ENCODE data around the gene SMC1A.
"Not testable (repeated sequence)": the region's sequence is repeated elsewhere in the genome, so short reads cannot be mapped to it uniquely, and the experiment has no call there.

Gene SMC1A

DNA sequence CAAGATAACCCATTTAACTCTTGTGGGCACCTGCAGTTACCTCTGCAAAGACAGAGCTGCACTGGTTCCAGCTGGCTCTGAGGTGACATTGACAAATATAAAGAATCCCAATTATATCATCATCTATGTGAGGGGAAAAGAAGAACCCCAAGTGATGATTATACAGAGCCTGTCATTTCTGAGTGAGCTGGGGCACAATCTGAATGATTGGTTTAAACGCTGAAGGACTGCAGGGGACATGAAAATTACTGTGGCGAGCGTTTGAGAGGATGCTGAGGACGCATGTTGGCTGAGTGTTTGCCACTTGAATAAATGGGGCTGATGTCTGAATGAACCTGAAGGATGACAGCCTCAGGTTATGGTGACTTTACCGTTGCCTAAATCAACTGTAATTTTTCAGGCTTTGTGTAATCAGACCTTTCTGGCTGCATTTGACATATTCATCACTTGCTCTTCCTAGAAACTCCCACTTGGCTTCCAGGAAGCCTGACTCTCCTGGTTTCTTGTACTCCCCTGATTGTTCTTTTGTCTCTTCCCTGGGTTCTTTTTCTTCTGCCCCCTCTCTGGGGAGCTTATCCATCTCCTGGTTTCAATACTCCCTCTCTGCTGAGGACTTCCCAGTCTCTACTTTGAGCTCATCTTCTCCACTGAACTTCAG lies 15.8 kb upstream of the SMC1A start:
- Mint-ChIP-seq H3K4me3 (no peak overlapping the region), H3K9me3 (no peaks in the 10 kb centered on the region), H3K36me3 (peaks cover 0 to 2% of the 10 kb centered on the region in 2 donors), H3K27ac (no peak overlapping the region), H3K4me1 (peaks cover 7 to 14% of the 10 kb centered on the region in 2 donors), H3K27me3 (peaks cover 14 to 33% of the 10 kb centered on the region in 2 donors)
- DNase-seq (no peak), ATAC-seq (replicated peaks) (no peak)

- ATAC-seq (replicated peaks) (no peak), DNase-seq (no peak)
- no peak overlapping the region for H3K27ac Mint-ChIP-seq
- peaks cover 14 to 39% of the 10 kb centered on the region in 2 donors for H3K27me3 Mint-ChIP-seq
- H3K4me3 Mint-ChIP-seq, result no peak overlapping the region
- no peaks in the 10 kb centered on the region for H3K9me3 Mint-ChIP-seq
- H3K4me1 Mint-ChIP-seq, result peaks cover 7 to 13% of the 10 kb centered on the region in 2 donors
- peaks cover 0 to 2% of the 10 kb centered on the region in 2 donors for H3K36me3 Mint-ChIP-seq
These were observed 14.8 kb upstream of the SMC1A start for GRCh38 chrX:53437206-53437605.

DNA sequence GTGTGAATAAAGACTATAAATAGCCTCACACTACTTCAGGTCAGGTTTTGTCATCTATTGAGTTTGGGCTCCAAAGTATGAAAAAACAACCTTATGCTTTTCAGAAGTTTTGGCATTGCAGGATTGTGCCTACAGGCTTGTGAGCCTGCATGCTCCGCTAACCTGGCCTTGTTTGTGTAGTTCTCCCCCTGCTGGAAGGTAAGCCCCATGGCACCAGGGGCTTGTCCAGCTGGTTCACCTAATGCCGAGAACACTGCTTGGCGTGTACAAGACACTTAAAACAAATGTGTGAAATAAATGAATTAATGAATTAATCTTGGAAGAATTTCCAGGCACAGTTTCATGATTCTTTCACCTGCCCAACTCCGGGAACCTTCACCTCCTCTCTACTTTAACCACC lies 13.5 kb upstream of the SMC1A start:
- peaks cover 14 to 36% of the 10 kb centered on the region in 2 donors for H3K27me3 Mint-ChIP-seq
- no peak overlapping the region for H3K27ac Mint-ChIP-seq
- no peak overlapping the region for H3K4me3 Mint-ChIP-seq
- DNase-seq, result peak; percentile 52
- no peaks in the 10 kb centered on the region for H3K9me3 Mint-ChIP-seq
- ATAC-seq (replicated peaks), result peak; percentile 67 to 84
- peaks cover 4 to 7% of the 10 kb centered on the region in 2 donors for H3K4me1 Mint-ChIP-seq
- peaks cover 5 to 6% of the 10 kb centered on the region in 2 donors for H3K36me3 Mint-ChIP-seq

DNA sequence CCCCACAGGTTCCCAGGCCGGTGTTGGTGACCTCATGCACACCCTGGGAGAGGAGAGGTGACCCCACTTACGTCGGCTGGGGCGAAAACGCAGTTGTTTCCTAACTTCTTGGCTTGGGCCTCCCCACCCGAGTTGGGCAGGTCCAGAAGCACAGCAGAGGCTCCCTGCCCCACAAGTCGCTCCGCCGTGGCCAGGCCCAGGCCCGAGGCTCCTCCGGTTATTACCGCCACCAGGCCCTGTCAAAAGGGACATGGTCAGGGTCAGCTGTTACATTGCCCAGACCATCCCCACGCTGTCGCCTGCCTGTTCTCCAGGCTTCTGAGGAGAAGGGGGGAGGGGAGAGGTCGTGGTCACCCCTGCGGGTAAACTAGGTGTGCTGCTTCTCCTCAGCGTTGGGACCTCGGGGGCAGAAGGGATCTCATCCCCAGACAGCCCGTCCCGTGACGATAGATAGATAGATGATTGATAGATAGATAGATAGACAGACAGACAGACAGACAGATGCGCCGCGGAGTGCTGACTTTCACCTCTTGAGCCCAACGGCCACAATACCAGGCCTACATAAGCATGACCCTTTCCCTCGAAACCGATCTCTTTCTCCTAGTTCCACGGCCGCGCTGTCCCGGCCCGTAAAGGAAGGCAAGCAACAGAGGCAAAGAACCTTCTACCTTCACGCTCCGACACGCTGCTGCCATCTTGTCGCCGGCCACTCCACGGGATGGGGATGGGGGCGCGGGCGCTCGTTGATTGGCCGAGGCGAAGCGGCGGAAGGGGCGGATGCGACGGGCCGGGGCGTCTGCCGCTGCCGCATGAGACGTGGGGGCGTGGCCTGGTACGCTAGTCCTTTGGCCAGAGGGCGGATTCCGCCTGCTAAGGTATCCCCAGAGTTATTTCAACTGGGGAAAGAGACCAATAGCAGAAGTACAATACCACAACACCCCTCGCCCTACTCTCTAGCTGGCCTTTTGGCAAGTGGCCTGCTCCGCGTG lies 11.5 kb upstream of the SMC1A start, which contains the start of gene HSD17B10:
Gene HSD17B10, minus strand, starts transcription at position 720 of the 989 bp plus-strand sequence. Its CDS starts 25 bp downstream, at position 695.
- Mint-ChIP-seq H3K9me3 (no peaks in the 10 kb centered on the region), H3K36me3 (peaks cover 14 to 18% of the 10 kb centered on the region in 2 donors), H3K27me3 (peaks cover 6 to 36% of the 10 kb centered on the region in 2 donors), H3K4me1 (peaks cover 2 to 7% of the 10 kb centered on the region in 2 donors), H3K4me3 (peak within 1 kb of the TSS; percentile 95 to 96), H3K27ac (peak within 1 kb of the TSS; percentile 97)
- ATAC-seq (replicated peaks) (peak; percentile 95 to 99), DNase-seq (peak; percentile 82)

- peaks cover 18 to 25% of the 10 kb centered on the region in 2 donors for H3K36me3 Mint-ChIP-seq
- no peak for ATAC-seq (replicated peaks)
These were observed 7.8 kb upstream of the SMC1A start for GRCh38 chrX:53430231-53430630.

DNA sequence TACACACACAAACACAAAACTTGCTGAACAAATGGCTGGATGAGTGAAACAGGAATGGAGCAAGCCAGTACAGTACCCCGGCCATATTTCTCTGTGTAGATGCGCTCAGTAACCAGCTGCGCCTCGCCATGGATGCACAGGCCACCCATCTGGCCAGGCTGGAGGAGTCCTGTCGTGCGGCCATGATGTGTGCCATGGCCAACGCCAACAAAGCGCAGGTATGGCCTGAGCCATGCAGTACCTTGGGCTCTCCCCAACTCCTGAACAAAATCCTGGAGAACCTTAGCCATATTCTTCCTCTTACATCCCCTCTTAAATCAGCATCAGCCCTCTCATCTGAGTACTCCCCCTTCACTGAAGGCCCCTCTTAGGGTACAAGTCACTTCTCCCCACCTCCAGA lies 7.3 kb upstream of the SMC1A start:
- peaks cover 0 to 24% of the 10 kb centered on the region in 2 donors for H3K27me3 Mint-ChIP-seq
- peaks cover 2 to 5% of the 10 kb centered on the region in 2 donors for H3K4me1 Mint-ChIP-seq
- H3K27ac Mint-ChIP-seq, result no peak overlapping the region
- DNase-seq (no peak), ATAC-seq (replicated peaks) (no peak)
- no peaks in the 10 kb centered on the region for H3K9me3 Mint-ChIP-seq
- H3K36me3 Mint-ChIP-seq, result peaks cover 18 to 25% of the 10 kb centered on the region in 2 donors
- H3K4me3 Mint-ChIP-seq, result no peak overlapping the region

More at GRCh38 chrX:53430231-53430630, 7.8 kb upstream of the SMC1A start:
- no peak overlapping the region for H3K27ac Mint-ChIP-seq
- no peak for DNase-seq
- H3K4me3 Mint-ChIP-seq, result no peak overlapping the region
- peaks cover 2 to 7% of the 10 kb centered on the region in 2 donors for H3K4me1 Mint-ChIP-seq
- peaks cover 0 to 24% of the 10 kb centered on the region in 2 donors for H3K27me3 Mint-ChIP-seq
- no peaks in the 10 kb centered on the region for H3K9me3 Mint-ChIP-seq

DNA sequence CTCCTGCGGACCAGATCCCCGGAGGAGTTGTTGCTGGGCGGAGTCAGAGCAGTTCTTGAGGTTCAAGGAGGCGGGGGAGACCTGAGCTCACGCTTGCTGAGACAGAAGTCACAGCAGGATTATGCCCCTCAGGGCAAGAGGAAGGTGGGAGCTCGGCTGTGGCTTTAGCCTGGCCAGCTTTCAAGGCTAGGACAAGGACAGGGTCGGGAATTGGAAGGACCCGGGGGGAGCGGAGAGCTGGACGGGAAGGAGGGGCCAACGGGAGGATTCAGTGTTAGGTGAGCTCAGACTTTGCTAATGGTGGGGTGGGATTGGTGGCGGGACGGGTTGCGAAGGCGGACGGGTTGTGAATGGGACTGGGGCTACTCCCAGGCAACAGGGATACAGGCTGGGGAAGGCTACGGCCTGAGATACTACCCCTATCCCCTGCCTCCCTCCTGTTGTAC lies 430 bp upstream of the SMC1A start, which contains the start of gene RIBC1:
Gene RIBC1, plus strand, starts transcription at position 13 of the 446 bp plus-strand sequence. CDS start 3,404 bp downstream, outside the sequence.
- Mint-ChIP-seq H3K27ac (peak within 1 kb of the TSS; percentile 99), H3K4me3 (peak within 1 kb of the TSS; percentile 90 to 96), H3K9me3 (no peaks in the 10 kb centered on the region), H3K36me3 (peaks cover 5 to 12% of the 10 kb centered on the region in 2 donors), H3K27me3 (no peaks in the 10 kb centered on the region), H3K4me1 (peaks cover 21 to 23% of the 10 kb centered on the region in 2 donors)
- ATAC-seq (replicated peaks) (no peak), DNase-seq (no peak)

DNA sequence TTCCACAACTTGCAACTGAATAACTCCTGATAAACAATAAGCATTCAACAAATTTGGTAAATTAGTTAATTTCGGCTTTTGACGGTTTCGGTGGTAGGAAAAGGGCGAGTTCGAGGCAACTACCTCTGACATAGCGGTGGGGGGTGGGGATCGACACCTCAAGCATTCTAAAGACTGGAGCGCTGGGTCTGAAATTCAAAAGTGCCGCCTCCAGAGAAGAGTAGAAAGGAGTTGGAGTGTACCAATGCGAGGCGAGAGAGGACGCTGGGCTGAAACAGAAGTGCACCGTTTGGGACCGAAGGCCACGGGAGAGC lies 725 bp downstream of the SMC1A start:
- H3K4me1 Mint-ChIP-seq, result peaks cover 23 to 25% of the 10 kb centered on the region in 2 donors
- H3K9me3 Mint-ChIP-seq, result no peaks in the 10 kb centered on the region
- DNase-seq (no peak), ATAC-seq (replicated peaks) (peak; percentile 39 to 40)
- H3K36me3 Mint-ChIP-seq, result peaks cover 0 to 12% of the 10 kb centered on the region in 2 donors
- H3K27ac Mint-ChIP-seq, result peak overlapping the region; percentile 99
- no peaks in the 10 kb centered on the region for H3K27me3 Mint-ChIP-seq
- peak overlapping the region; percentile 90 to 96 for H3K4me3 Mint-ChIP-seq

DNA sequence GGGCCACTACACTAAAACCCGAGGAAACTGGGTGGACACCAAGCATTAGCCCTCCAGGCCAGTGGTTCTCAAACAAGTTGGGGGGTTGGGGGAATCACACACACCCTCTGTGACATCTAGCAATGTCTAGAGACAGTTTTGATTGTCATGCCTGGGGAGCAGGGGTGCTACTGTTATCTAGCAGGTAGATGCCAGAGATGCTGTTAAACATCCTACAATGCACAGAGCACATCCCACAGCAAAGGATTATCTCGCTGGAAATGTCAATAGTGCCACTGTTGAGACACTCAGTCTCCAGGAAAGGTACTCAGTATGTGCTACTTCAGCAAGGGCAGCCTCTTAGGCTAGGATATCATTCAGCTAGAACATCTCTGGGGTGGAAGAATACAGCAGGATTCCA lies 1.3 kb downstream of the SMC1A start:
- H3K27me3 Mint-ChIP-seq, result no peaks in the 10 kb centered on the region
- ATAC-seq (replicated peaks) (no peak), DNase-seq (no peak)
- peaks cover 0 to 12% of the 10 kb centered on the region in 2 donors for H3K36me3 Mint-ChIP-seq
- no peaks in the 10 kb centered on the region for H3K9me3 Mint-ChIP-seq
- peaks cover 23 to 25% of the 10 kb centered on the region in 2 donors for H3K4me1 Mint-ChIP-seq
- peak overlapping the region; percentile 99 for H3K27ac Mint-ChIP-seq
- H3K4me3 Mint-ChIP-seq, result peak overlapping the region; percentile 90 to 96

DNA sequence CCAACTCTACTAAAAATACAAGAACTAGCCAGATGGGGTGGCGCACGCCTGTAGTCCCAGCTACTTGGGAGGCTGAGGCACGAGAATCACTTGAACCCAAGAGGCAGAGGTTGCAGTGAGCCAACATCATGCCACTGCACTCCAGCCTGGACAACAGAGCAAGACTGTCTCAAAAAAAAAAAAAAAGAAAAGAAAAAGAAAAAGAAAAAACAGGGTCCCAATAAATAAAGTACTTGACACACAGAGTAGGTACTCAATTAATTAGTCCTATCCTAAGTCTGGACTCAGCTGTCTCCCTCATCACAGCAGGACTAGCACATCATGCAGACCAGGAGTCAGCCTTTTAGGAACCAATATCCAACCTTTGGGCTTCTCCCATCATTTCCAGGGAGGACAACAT lies 2.1 kb downstream of the SMC1A start:
- Mint-ChIP-seq H3K4me3 (peak overlapping the region in 1 of 2 donors; percentile 58), H3K4me1 (peaks cover 23 to 25% of the 10 kb centered on the region in 2 donors)
- ATAC-seq (replicated peaks), result not testable (repeated sequence)

GRCh38 chrX:53412446-53412845 lies 10.0 kb downstream of the SMC1A start:
- DNase-seq (no peak), ATAC-seq (replicated peaks) (no peak)
- Mint-ChIP-seq H3K27ac (no peak overlapping the region), H3K4me1 (peaks cover 0 to 11% of the 10 kb centered on the region in 2 donors), H3K36me3 (peaks cover 18 to 63% of the 10 kb centered on the region in 2 donors), H3K27me3 (no peaks in the 10 kb centered on the region), H3K9me3 (no peaks in the 10 kb centered on the region), H3K4me3 (no peak overlapping the region)

More for the DNA sequence above, 2.1 kb downstream of the SMC1A start:
- DNase-seq, H3K27ac Mint-ChIP-seq, H3K9me3 Mint-ChIP-seq, H3K27me3 Mint-ChIP-seq: not testable (repeated sequence)
- peaks cover 0 to 12% of the 10 kb centered on the region in 2 donors for H3K36me3 Mint-ChIP-seq

DNA sequence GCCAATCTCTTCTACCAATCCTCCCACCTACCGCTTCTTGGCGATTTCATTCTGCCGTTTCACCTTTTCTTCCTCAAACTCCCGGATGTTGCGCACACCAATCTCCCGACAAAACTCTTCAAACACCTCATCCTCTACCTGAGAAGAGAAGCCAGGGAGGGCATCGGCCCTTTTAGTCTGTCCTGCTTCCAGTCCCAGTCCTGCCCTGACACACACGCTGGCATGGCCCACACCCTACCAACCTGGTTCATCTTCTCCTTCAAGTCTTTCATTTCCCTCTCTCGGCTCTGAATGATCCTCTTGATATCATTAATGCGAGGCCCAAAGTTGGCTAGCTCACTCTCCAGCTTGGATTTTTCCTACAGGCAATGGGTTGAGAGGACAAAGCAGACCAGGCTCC lies 18.9 kb downstream of the SMC1A start:
- Mint-ChIP-seq H3K9me3 (no peaks in the 10 kb centered on the region), H3K27me3 (no peaks in the 10 kb centered on the region), H3K4me1 (no peaks in the 10 kb centered on the region), H3K4me3 (no peak overlapping the region), H3K36me3 (peaks cover 23 to 61% of the 10 kb centered on the region in 2 donors), H3K27ac (no peak overlapping the region)
- no peak for DNase-seq
- no peak for ATAC-seq (replicated peaks)

DNA sequence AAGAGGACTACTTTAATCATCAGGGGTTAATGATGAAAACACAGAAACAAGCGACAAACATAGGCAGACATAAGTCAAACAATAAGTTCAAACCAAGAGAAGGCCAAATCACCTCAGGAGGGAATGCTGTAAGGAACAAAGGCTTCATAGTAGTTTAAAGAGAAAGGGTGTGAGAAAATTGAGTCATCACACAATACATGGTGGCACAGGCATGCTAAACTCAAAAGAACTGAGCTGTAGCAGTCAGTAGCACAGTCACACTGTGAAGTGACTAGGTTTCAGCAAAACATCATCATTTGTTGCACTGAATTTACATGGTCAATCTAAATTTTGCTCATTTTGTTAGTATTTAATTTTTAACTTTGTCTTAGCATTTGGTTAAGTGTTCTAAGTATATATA lies 24.2 kb downstream of the SMC1A start:
- Mint-ChIP-seq H3K4me1 (no peaks in the 10 kb centered on the region), H3K27me3 (no peaks in the 10 kb centered on the region), H3K4me3 (no peak overlapping the region), H3K27ac (no peak overlapping the region), H3K36me3 (peaks cover 32 to 59% of the 10 kb centered on the region in 2 donors), H3K9me3 (no peaks in the 10 kb centered on the region)
- ATAC-seq (replicated peaks) (no peak), DNase-seq (no peak)

DNA sequence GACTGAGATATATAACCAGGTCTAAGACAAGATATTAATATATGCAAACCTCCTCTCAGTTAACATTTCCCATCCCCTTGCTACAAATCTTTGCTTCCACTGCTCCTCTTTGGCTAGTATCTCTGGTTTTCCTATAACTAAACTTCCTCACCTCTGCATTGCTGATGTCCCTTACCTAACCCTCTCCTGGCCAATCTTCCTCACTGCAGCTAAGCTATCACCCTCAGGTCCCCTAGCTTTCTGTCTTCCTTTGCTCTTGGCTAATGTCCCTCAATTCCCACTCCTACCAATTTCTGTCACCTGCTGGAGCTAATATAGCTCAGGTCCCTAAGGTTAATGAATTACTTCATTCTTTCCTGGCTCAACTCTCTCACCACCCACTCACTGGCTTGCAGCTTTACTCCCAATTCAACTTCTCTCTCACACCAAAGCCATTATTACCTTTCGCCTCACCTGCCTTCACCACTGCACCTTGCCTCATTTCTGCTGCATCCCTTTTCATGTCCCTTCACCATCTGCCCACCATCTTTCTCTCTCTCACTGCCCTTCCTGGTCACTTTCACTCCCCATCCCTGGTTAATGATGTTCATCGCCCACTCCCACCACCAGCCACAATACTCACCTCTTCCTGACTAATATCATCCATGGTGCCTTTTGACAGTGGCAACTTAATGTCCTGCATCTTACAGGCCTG lies 26.7 kb downstream of the SMC1A start:
- Mint-ChIP-seq H3K4me1 (no peaks in the 10 kb centered on the region), H3K27ac (no peak overlapping the region), H3K36me3 (peaks cover 22 to 48% of the 10 kb centered on the region in 2 donors), H3K9me3 (no peaks in the 10 kb centered on the region), H3K27me3 (no peaks in the 10 kb centered on the region), H3K4me3 (no peak overlapping the region)
- no peak for DNase-seq
- no peak for ATAC-seq (replicated peaks)
